GM21360 (cell line): ENCODE results near the gene TOX3.

Experiments
- ATAC-seq: cut with Tn5 transposase; IDR thresholded peaks from one replicate; pipeline ENCODE4 v1.9.1; 2021; ENCODE audit warnings: mild to moderate bottlenecking, moderate library complexity; ENCODE audit not compliant: unreplicated experiment

The TOX3 gene

GRCh38 chr16:52455549-52456277 is 91.2 kb downstream of the TOX3 start:
- no peak for ATAC-seq

DNA sequence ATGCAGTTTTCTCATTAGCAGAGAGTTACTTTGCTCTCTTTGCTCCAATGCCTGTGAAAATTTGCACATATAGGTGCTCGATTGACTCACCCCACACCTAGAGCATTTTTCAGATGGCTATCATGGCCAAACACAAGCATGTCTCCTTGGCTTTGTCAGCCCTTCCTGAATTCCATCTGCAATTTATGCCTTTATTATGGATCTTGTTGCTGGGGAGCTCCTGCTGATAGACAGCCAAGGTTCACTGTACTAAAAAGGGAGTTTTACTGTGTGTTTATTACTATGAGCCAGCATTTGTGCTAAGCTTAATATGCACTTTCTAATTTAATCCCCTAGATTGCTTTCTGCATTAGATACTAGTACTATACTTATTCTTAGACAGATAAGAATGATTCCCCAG is 93.3 kb downstream of the TOX3 start:
- ATAC-seq = no peak

- ATAC-seq = no peak
These were observed 94.9 kb downstream of the TOX3 start for GRCh38 chr16:52451971-52452421.

GRCh38 chr16:52450916-52451315 is 96.0 kb downstream of the TOX3 start:
- no peak for ATAC-seq

DNA sequence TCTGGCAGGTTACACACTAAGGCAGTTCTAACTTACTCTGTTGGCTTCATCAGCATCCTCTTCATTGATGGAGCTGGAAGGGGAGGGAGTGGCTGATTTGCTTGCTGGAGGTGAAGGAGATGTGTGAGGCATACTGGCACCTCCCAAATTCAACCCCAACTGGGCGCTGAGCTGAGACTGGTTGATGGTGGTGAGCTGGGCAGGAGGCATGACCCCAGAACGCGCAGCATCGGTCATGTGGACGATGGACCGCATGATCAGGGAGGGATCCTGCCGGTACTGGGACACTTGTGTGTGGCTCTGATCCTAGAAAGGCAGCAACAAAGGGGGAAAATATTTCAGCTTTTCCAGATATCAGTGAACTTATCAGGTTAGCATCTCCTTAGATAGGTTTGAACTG is 96.7 kb downstream of the TOX3 start:
- ATAC-seq = no peak

GRCh38 chr16:52446080-52446479 is 100.9 kb downstream of the TOX3 start:
- no peak for ATAC-seq

- ATAC-seq = no peak
These were observed 105.1 kb downstream of the TOX3 start for GRCh38 chr16:52441886-52442285.

GRCh38 chr16:52440248-52440647 is 106.7 kb downstream of the TOX3 start:
- no peak for ATAC-seq

- ATAC-seq = no peak
These were observed 107.2 kb downstream of the TOX3 start for GRCh38 chr16:52439750-52440149.

DNA sequence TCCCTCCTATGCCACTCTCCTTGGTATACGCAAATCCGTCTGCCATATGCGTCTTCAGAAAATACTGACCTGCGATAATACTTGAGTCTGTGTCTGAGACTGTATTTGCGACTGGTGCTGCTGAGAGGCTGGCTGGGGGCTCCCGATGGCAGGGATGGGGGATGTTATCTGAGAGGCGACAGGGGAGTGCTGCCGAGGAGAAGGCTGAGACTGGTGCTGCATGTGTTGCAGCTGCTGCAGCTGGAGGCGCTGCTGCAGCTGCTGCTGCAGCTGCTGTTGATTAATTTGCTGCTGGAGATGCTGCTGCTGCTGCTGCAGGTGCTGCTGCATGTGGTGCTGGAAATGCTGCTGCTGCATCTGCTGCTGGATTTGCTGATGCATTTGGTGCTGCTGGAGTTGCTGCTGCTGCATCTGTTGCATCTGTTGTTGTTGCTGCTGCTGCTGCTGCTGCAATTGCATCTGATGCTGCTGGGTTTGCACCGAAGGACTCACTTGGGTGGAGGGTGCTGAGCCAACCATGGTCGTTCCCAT is 107.7 kb downstream of the TOX3 start:
- no peak for ATAC-seq

DNA sequence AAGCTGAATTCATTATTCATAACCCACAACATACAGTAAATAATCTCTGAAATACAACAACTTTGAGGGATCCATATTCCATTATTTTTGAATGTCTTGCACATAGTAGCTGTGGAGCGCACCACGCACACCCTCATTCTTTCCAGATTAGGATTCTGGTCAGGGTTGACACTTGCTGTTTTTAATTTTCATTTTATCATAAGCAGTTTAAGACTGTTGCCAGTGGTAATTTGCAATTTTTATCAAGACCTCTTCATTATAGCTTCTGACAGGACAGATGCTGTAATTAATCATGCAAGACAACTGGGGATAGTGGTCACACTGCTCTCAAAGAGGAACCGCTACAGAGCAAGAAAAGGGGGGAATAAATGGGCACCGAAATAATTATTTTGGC is 109.7 kb downstream of the TOX3 start:
- no peak for ATAC-seq

- ATAC-seq = no peak
These were observed 110.3 kb downstream of the TOX3 start for GRCh38 chr16:52436339-52437276.

DNA sequence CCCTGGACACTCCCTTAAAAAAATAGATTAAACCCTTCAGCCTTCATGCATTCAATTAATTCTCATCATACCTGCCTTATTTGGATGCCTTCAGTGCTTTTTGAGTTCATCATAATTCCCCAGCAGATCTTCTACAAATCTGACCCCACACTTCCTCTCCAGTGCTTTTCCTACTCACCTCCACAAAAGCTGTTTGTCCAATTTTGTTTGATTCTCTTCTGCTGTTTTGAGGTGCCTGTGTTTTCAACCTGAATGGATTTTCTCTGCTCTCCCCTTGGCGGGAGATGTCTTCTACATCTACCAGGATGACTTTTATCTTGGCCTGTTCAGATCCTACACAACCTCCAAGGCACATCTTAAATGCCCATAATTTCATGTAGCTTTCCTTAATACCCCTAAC is 112.7 kb downstream of the TOX3 start:
- ATAC-seq = no peak

DNA sequence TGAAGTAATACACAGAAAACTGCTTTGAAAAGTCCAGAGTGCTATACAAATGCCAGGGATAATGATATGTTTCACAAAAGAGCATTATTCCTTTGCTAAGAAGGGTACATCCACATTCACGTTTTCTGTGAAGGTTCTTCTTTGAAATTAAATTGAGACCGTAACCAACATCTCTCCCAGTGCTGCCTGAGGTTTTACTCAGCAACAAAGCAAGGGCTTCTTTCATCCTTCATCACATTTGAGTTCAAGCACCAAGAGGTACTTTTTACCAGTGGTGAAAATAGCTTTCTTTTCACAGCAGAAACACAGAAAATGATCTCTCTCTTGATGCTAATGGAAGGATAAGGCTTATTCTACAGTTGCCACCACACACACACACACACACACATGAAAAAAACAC is 113.3 kb downstream of the TOX3 start:
- ATAC-seq = no peak

DNA sequence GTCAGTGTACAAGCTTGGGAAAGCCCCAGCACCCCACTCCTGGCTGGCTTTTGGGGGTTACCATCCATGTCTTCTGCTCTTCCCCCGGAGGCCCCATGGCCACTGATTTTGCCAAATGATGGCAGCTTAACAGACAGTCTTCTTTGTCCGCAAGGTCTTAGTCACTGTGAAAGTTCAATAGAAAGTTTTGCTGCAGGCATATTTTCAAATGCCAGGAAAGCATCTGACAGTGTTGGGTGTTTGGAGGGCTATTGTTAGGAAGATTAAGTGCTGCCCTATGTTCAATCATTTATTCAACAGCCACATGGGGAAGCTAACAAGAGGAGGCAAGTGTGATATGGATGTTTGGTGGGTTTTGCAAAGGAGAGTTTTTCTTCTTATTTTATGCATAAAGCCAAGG is 122.4 kb downstream of the TOX3 start:
- no peak for ATAC-seq

DNA sequence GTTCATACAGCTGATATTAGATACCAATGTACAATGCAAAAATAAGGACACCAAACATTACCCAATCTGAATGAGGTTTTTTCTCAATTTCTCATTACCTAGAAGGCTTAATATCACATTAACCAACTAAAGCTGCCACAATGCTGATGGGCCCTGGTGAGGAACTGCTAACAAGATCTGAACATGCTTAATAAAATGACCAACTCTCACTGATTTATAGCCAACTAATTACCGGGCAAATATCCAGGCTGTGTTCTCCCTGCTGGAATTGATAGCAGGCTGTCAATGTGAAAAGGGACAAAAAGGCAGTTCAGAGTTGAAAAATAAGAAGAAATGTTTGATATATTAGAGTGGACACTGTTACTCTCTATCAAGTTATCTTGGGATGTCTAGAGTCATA is 124.6 kb downstream of the TOX3 start:
- ATAC-seq = no peak

GRCh38 chr16:52418201-52418600 is 128.7 kb downstream of the TOX3 start:
- no peak for ATAC-seq

DNA sequence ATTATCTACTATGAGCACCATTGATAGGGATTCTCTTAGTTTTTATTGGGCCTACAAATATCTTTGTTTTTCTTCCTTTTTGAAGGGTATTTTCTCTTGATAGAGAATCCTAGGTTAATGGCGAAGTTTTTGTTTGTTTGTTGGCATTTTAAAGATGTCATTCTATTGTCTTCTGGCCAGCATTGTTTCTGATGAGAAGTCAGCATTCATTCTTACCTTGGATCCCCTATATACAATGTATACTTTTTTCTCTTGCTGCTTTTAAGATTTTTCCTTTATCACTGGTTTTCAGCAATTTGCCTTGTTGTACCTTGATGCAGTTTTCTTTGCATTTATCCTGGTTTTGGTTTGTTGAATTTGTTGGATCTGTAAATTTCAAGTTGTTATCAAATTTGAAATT is 130.1 kb downstream of the TOX3 start:
- no peak for ATAC-seq

DNA sequence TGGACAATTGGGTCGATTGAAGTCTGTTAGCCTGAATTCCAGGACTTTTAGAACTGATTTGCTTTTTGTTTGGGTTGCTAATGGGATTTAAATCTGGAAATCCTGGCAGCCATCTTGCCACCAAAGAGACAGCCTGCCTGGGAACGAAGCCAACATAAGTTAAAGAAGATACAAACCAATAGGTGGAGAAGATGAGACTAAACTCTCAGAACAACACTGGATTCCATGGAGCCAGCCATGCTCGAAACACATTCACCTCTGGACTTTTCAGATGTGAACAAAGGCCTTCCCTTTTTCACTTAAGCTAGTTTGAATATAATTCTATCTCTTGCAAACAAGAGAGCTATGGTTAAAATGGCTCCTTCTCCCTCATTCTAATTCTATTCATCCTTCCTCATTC is 135.9 kb downstream of the TOX3 start:
- no peak for ATAC-seq

- no peak for ATAC-seq
These were observed 138.6 kb downstream of the TOX3 start for GRCh38 chr16:52408191-52408845.

- no peak for ATAC-seq
These were observed 139.2 kb downstream of the TOX3 start for GRCh38 chr16:52407778-52408177.
